ENCODE results near the gene MOGAT3. TPM values are rescaled to one million over a fixed set of nuclear protein-coding genes. Genes with fewer than 3 reads are reported as not detected.
A peak's percentile ranks its signal among the peaks of the same experiment; 100 is the strongest.

The MOGAT3 gene
- total and polyA plus RNA-seq, 2 of the 4 experiments (the other 2 are of a cell fraction) = not detected

GRCh38 chr7:101245147-101245668 lies 44.4 kb upstream of the MOGAT3 start:
- H3K4me2 ChIP-seq (ENCODE audit: low read depth, low read length) = peak overlapping the region; percentile 93
- POLR2A ChIA-PET (ENCODE audit: unreplicated experiment) = no interaction called here
- H3K23ac ChIP-seq (ENCODE audit: low read depth, low read length) = 0 out of 2 replicates have a peak overlapping the region, but pooled peaks have one; percentile 60
- no peak overlapping the region; the same call in 2 of the 3 replicates for H2BK15ac ChIP-seq (ENCODE audit: low read depth, low read length)
- peaks cover 24 to 56% of the 10 kb centered on the region in 2 experiments for H3K79me1 ChIP-seq (ENCODE audit: low read depth in 1 of 2, low read length in 2 of 2)
- peak overlapping the region; percentile 66 for H3K27ac ChIP-seq (ENCODE audit: insufficient read depth, low read length)
- WGBS, 2 experiments (ENCODE audit: extremely low coverage in 2 of 2, insufficient read length in 1 of 2) = 30% methylated on average over 2 of the region's 32 CpGs; no CpG with 5 or more reads in 1 of the 2 experiments
- no peaks in the 10 kb centered on the region for H3K9me3 ChIP-seq (ENCODE audit: control insufficient read depth, insufficient read depth, low read length)
- DNase-seq (no peak), ATAC-seq (ENCODE audit: low read depth) (no peak)
- H2BK20ac ChIP-seq (ENCODE audit: low read depth, low read length) = no peak overlapping the region
- H3K18ac ChIP-seq (ENCODE audit: low read depth, low read length) = no peak overlapping the region
- peak overlapping the region; percentile 87 for H2AK5ac ChIP-seq (ENCODE audit: low read depth, low read length)
- H4K20me1 ChIP-seq (ENCODE audit: insufficient read depth, low read length) = peaks cover 15% of the 10 kb centered on the region
- BruUV-seq (replicated peaks) = no TSS peak
- peak overlapping the region; percentile 84 for H3K4ac ChIP-seq (ENCODE audit: low read depth, low read length)
- H3K4me1 ChIP-seq (ENCODE audit: control insufficient read depth, insufficient read depth, low read length) = peaks cover 5% of the 10 kb centered on the region; the same call in 1 of the 2 replicates
- CTCF ChIA-PET = no interaction called here
- no peak overlapping the region for H2BK120ac ChIP-seq (ENCODE audit: low read depth, low read length)
- no peaks in the 10 kb centered on the region for H3K27me3 ChIP-seq (ENCODE audit: control insufficient read depth, insufficient read depth, low read length)
- dilution Hi-C loops (cut with HindIII; ENCODE audit: low sequenced_read_pairs, unreplicated experiment) = no loop called here
- peak overlapping the region; percentile 97 to 98 for H4K8ac ChIP-seq (ENCODE audit: low read depth in 2 of 2, low read length in 2 of 2)
- H3K36me3 ChIP-seq (ENCODE audit: control insufficient read depth, insufficient read depth, low read length) = peaks cover 14% of the 10 kb centered on the region
- no peak overlapping the region for H2BK5ac ChIP-seq (ENCODE audit: low read depth, low read length, poor library complexity, severe bottlenecking)
- H3K56ac ChIP-seq (ENCODE audit: extremely low read depth, insufficient read depth, low read length) = peak overlapping the region; percentile 60; the same call in 1 of the 2 replicates
- H3K4me3 ChIP-seq (ENCODE audit: insufficient read depth, low read depth, low read length) = peak overlapping the region; percentile 73
- in situ Hi-C loops (cut with MboI; ENCODE audit: low sequenced_read_pairs) = no loop called here
- peak overlapping the region; percentile 88 for H4K91ac ChIP-seq (ENCODE audit: insufficient read depth, low read depth, low read length)
- peak overlapping the region; percentile 100 for H2AFZ ChIP-seq (replicated peaks; ENCODE audit: low read length, poor library complexity)
- peak overlapping the region; percentile 85 for H3K9ac ChIP-seq (ENCODE audit: low read depth, low read length)
- intact Hi-C loops (cut with micrococcal nuclease) = loop anchor here (2.0 kb wide), 1 partner anchor 26 kb away; the partner anchor contains the start of gene ZNHIT1
- TF ChIP-seq RAD21 (IDR thresholded peaks at IDR 0.05; ENCODE audit: low read length) (no peak), USF2 (IDR thresholded peaks at IDR 0.05; ENCODE audit: low read depth, low read length) (peak; percentile 37; the same call in 1 of the 2 replicates)
- no peaks in the 10 kb centered on the region for H3K9me1 ChIP-seq (ENCODE audit: insufficient read depth, low read length)
- peak overlapping the region; percentile 69 for H4K5ac ChIP-seq (ENCODE audit: low read depth, low read length)
- H2AK9ac ChIP-seq (replicated peaks; ENCODE audit: low read depth, low read length, poor library complexity) = peak overlapping the region; percentile 98
- peak overlapping the region; percentile 98 for H3K14ac ChIP-seq (replicated peaks; ENCODE audit: low read depth, low read length)

Data from IMR-90 (cell line).